Activated naive CD8-positive, alpha-beta T cell treated with anti-CD3 and anti-CD28 coated beads, Interleukin-2, amount 10 ng/mL, durations not matched to agents 7 days and 5 days (primary cell): ENCODE results near the gene GAPT. TPM values are rescaled to one million over a fixed set of nuclear protein-coding genes. Genes with fewer than 3 reads are reported as not detected.

Experiments
- ATAC-seq: fragments of 150-1000 bp; cut with Tn5 transposase; one replicate; pipeline ENCODE4 v1.10.0; 2021; ENCODE audit warnings: low read depth, moderate library complexity
- POLR2A ChIA-PET: fragments of 350-600 bp; sonication (Branson Sonifier 250); formaldehyde crosslinking; loops from one replicate; lab custom pipeline; 2021; ENCODE audit warnings: antibody characterized with exemption; lab: Charles Lee
- DNase-seq: peaks from one replicate; pipeline ENCODE4 v3.0.0; 2021
- H3K27ac Mint-ChIP-seq: one replicate; pipeline ENCODE4 v1.8.0; 2022; ENCODE audit warnings: mild to moderate bottlenecking, mixed read lengths
- H3K27me3 Mint-ChIP-seq: one replicate; pipeline ENCODE4 v1.8.0; 2022; ENCODE audit warnings: mild to moderate bottlenecking, moderate library complexity, mixed read lengths
- H3K36me3 Mint-ChIP-seq: one replicate; pipeline ENCODE4 v1.8.0; 2021; ENCODE audit warnings: mild to moderate bottlenecking, mixed read lengths
- H3K4me1 Mint-ChIP-seq: one replicate; pipeline ENCODE4 v1.8.0; 2021; ENCODE audit warnings: mixed read lengths
- H3K4me3 Mint-ChIP-seq: one replicate; pipeline ENCODE4 v1.8.0; 2022; ENCODE audit warnings: mild to moderate bottlenecking, moderate library complexity, mixed read lengths
- H3K9me3 Mint-ChIP-seq: one replicate; pipeline ENCODE4 v1.8.0; 2021; ENCODE audit warnings: mixed read lengths
- microRNA-seq: library from miRNA; unstranded; fragments of <30 nt; microRNA quantifications from one replicate; pipeline ENCODE4 v1.2.0, GENCODE V29; 2022
- total RNA-seq, 2 experiments: library from RNA; stranded (reverse); gene quantifications; one replicate each; pipeline ENCODE4 v1.2.3, GENCODE V29; 2021

GAPT gene
- total RNA-seq, 2 experiments from 2014 or later: 0.57 TPM; not detected in 1

- ATAC-seq (peak; percentile 33), DNase-seq (no peak)
- peaks cover 4% of the 10 kb centered on the region for H3K27me3 Mint-ChIP-seq
- H3K4me1 Mint-ChIP-seq: peaks cover 5% of the 10 kb centered on the region
- no peaks in the 10 kb centered on the region for H3K36me3 Mint-ChIP-seq
- no peak overlapping the region for H3K27ac Mint-ChIP-seq
- H3K4me3 Mint-ChIP-seq: no peak overlapping the region
- no peaks in the 10 kb centered on the region for H3K9me3 Mint-ChIP-seq
- POLR2A ChIA-PET: no interaction called here
Measured at GRCh38 chr5:58545912-58546311, 54.7 kb downstream of the GAPT start.

Small RNA genes lying within 50 kb of the gene (microRNA-seq; reads per million reads assigned to microRNA genes)
- gene MIR548AE2: not detected

Other genes starting within 250 kb of the GAPT start
- gene PLK2, start 31.3 kb upstream of the GAPT start, total RNA-seq: 1 to 10 TPM; 3.8 to 4.4 TPM
- gene RAB3C, start 91.6 kb downstream of the GAPT start, total RNA-seq: not detected